Measurements from ENCODE around the gene PDE4D. TPM values are rescaled to one million over a fixed set of nuclear protein-coding genes. Genes with fewer than 3 reads are reported as not detected.

Gene PDE4D
- total RNA-seq, 1 donor from 2014 or later: 2.3 TPM

- H3K4me3 ChIP-seq: no peak overlapping the region
- H4K20me1 ChIP-seq (ENCODE audit: low read depth): no peaks in the 10 kb centered on the region
- H2AFZ ChIP-seq (replicated peaks): no peak overlapping the region
- H3K4me2 ChIP-seq: no peak overlapping the region
- no peaks in the 10 kb centered on the region for H3K9me3 ChIP-seq (ENCODE audit: low read depth)
- H3F3A ChIP-seq (ENCODE audit: low read depth): no peaks in the 10 kb centered on the region
- H3K9ac ChIP-seq: no peak overlapping the region
- H3K27me3 ChIP-seq: no peaks in the 10 kb centered on the region
- H3K27ac ChIP-seq: no peak overlapping the region
- H3K9me3 Mint-ChIP-seq: no peaks in the 10 kb centered on the region
- TF ChIP-seq EZH2phosphoT487 (IDR thresholded peaks at IDR 0.05) (no peak), CTCF (IDR thresholded peaks at IDR 0.05) (no peak), EZH2 (IDR thresholded peaks at IDR 0.05) (no peak)
- no peak overlapping the region for H3K27ac Mint-ChIP-seq
- DNase-seq (ENCODE audit: low spot score): no peak
- H3K79me2 ChIP-seq (ENCODE audit: low read depth): no peaks in the 10 kb centered on the region
- no peaks in the 10 kb centered on the region for H3K36me3 ChIP-seq
- peaks cover 10% of the 10 kb centered on the region for H3K4me1 Mint-ChIP-seq
- no peaks in the 10 kb centered on the region for H3K4me1 ChIP-seq
- no peak overlapping the region for H3K4me3 Mint-ChIP-seq
- H3K36me3 Mint-ChIP-seq: no peaks in the 10 kb centered on the region
- peaks cover 5% of the 10 kb centered on the region for H3K27me3 Mint-ChIP-seq (ENCODE audit: insufficient read depth, low read depth)
These were observed 838.5 kb downstream of the PDE4D start for GRCh38 chr5:59054963-59055528.

- Mint-ChIP-seq H3K27ac (peak overlapping the region; percentile 0), H3K9me3 (no peaks in the 10 kb centered on the region), H3K4me1 (peaks cover 10% of the 10 kb centered on the region), H3K36me3 (no peaks in the 10 kb centered on the region), H3K27me3 (ENCODE audit: insufficient read depth, low read depth) (peaks cover 5% of the 10 kb centered on the region), H3K4me3 (no peak overlapping the region)
- Histone ChIP-seq H3K27me3 (no peaks in the 10 kb centered on the region), H3K36me3 (no peaks in the 10 kb centered on the region), H3K4me3 (no peak overlapping the region), H3F3A (ENCODE audit: low read depth) (no peaks in the 10 kb centered on the region), H4K20me1 (ENCODE audit: low read depth) (no peaks in the 10 kb centered on the region), H3K9me3 (ENCODE audit: low read depth) (no peaks in the 10 kb centered on the region), H3K4me2 (no peak overlapping the region), H2AFZ (replicated peaks) (no peak overlapping the region), H3K9ac (no peak overlapping the region), H3K27ac (no peak overlapping the region), H3K79me2 (ENCODE audit: low read depth) (no peaks in the 10 kb centered on the region), H3K4me1 (no peaks in the 10 kb centered on the region)
- no peak for DNase-seq (ENCODE audit: low spot score)
- TF ChIP-seq EZH2phosphoT487 (IDR thresholded peaks at IDR 0.05) (no peak), CTCF (IDR thresholded peaks at IDR 0.05) (no peak), EZH2 (IDR thresholded peaks at IDR 0.05) (no peak)
These were observed 841.6 kb downstream of the PDE4D start for GRCh38 chr5:59051951-59052350.

- no peak overlapping the region for H2AFZ ChIP-seq (replicated peaks)
- Mint-ChIP-seq H3K27ac (no peak overlapping the region), H3K4me3 (no peak overlapping the region), H3K36me3 (no peaks in the 10 kb centered on the region), H3K4me1 (peaks cover 8% of the 10 kb centered on the region), H3K27me3 (ENCODE audit: insufficient read depth, low read depth) (peaks cover 4% of the 10 kb centered on the region), H3K9me3 (no peaks in the 10 kb centered on the region)
- no peaks in the 10 kb centered on the region for H3K9me3 ChIP-seq (ENCODE audit: low read depth)
- no peaks in the 10 kb centered on the region for H3K36me3 ChIP-seq
- H3K79me2 ChIP-seq (ENCODE audit: low read depth): no peaks in the 10 kb centered on the region
- H3K27ac ChIP-seq: no peak overlapping the region
- no peaks in the 10 kb centered on the region for H4K20me1 ChIP-seq (ENCODE audit: low read depth)
- no peaks in the 10 kb centered on the region for H3K4me1 ChIP-seq
- no peaks in the 10 kb centered on the region for H3F3A ChIP-seq (ENCODE audit: low read depth)
- no peak overlapping the region for H3K9ac ChIP-seq
- H3K4me2 ChIP-seq: no peak overlapping the region
- TF ChIP-seq EZH2phosphoT487 (IDR thresholded peaks at IDR 0.05) (no peak), EZH2 (IDR thresholded peaks at IDR 0.05) (no peak), CTCF (IDR thresholded peaks at IDR 0.05) (no peak)
- no peaks in the 10 kb centered on the region for H3K27me3 ChIP-seq
- H3K4me3 ChIP-seq: no peak overlapping the region
- no peak for DNase-seq (ENCODE audit: low spot score)
These were observed 844.4 kb downstream of the PDE4D start for GRCh38 chr5:59049095-59049494.

Measured in neural progenitor cell (in vitro differentiated cells).